H1 (cell line): ENCODE results near the gene ADRM1. TPM values are rescaled to one million over a fixed set of nuclear protein-coding genes. Genes with fewer than 3 reads are reported as not detected.

Experiments used
- BRCA1 ChIP-seq: IDR thresholded peaks from 2 replicates; pipeline ENCODE4 v1.6.1; 2012; ENCODE audit warnings: low read depth, low read length, improper control_type of control experiment
- GTF2F1 ChIP-seq: IDR thresholded peaks from 2 replicates; pipeline ENCODE4 v1.6.1; 2012; ENCODE audit warnings: low read depth, low read length, improper control_type of control experiment, borderline replicate concordance
- TEAD4 ChIP-seq: IDR thresholded peaks from 2 replicates; pipeline ENCODE4 v1.6.1; 2012; ENCODE audit warnings: low read depth, low read length, inconsistent platforms, mixed read lengths
- polyA plus RNA-seq, 7 experiments: library from polyadenylated mRNA; depleted of rRNA in 3 of 7; stranded (reverse) in 5 of 7; unstranded in 2 of 7; fragments of >200 nt in 5 of 7; fragments of 200-250 nt in 2 of 7; gene quantifications; 1 replicate in 5 of 7; 2 replicates in 1 of 7; 4 replicates in 1 of 7; pipeline versions ENCODE4 v1.2.1 to v1.2.3, GENCODE V29; 2011 to 2013; ENCODE audit warnings: missing spikeins in 2 of 7, mixed read lengths in 2 of 7
- total RNA-seq: library from RNA; stranded (reverse); fragmentation: NEBNext Ultra II Directional; extraction: Animal tissue kit (Norgen Biotek cat#: 25700); gene quantifications from 2 replicates; pipeline ENCODE4 v1.2.1, GENCODE V29; 2021

Gene ADRM1
- total and polyA plus RNA-seq, 2 of the 8 experiments (the other 6 are each of a cell fraction or from before 2014, with no cell fraction given): 126 to 214 TPM

DNA sequence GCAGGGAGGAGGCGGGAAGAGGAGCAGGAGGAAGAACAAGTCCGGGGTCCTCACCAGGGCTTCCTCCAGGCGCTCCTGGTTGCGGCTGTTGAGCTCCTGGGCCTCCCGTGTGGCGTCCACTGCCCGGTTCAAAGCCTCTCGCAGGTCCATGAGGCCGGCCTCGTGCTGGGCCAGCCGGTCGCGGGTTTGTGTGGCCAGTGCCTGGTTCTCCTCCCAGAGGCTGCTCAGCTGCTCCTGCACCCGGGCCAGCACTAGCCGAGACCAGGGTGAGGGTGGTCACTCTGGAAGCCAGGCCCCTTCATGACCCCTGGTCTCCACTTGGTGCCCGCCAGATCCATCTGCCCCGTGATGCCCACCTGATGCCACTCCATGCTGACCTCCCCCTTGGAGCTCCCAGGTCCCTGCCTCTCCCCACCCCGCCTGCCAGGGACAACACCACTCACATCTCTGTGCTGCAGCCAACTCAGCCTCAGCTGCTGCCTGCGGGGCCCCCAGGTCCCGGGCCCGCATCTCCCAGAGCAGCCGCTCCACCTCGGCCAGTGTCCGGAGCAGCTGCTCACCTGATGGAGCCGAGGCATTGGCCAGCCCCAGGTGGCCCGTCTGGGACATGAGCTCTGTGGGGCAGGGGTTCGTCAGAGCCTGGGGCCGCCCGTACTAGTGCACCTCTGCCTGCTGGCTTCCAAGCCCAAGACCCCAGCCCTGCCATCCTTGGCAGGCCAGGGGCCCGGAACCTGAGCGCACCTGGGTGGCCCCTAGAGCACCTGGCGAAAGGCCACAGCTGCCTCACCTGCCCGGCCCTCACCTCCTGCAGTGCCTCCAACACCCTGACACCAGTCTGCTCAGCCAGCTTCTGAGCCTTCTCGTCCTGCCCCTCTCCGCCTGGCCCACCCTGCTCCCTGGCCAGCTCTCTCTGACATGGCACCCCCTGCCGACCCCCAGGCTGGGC is 15.9 kb downstream of the ADRM1 start (continued):
- TF ChIP-seq TEAD4 (no peak), BRCA1 (no peak), GTF2F1 (no peak)
- TF ChIP-seq, all 59 proteins: peak for 0
